Measurements from ENCODE around the gene SEC14L5.

The SEC14L5 gene

GRCh38 chr16:5016967-5017677, 59.0 kb downstream of the SEC14L5 start:
- H3K27ac ChIP-seq (ENCODE audit: low read depth, low read length): no peak overlapping the region
- H3K4me1 ChIP-seq (ENCODE audit: control insufficient read depth, insufficient read depth, low read length): no peaks in the 10 kb centered on the region
- H3K4me3 ChIP-seq (ENCODE audit: low read length): no peak overlapping the region
- no peak overlapping the region for H3K9ac ChIP-seq (ENCODE audit: low read length)
- no peaks in the 10 kb centered on the region for H3K36me3 ChIP-seq (ENCODE audit: control insufficient read depth, insufficient read depth, low read length)
- no peaks in the 10 kb centered on the region for H3K27me3 ChIP-seq (ENCODE audit: control insufficient read depth, insufficient read depth, low read length)

- Histone ChIP-seq H3K9ac (ENCODE audit: low read length) (no peak overlapping the region), H3K27ac (ENCODE audit: low read depth, low read length) (no peak overlapping the region)
These were observed 59.5 kb downstream of the SEC14L5 start for GRCh38 chr16:5017678-5017969.

GRCh38 chr16:5018793-5019192, 60.7 kb downstream of the SEC14L5 start:
- no peak overlapping the region for H3K9ac ChIP-seq (ENCODE audit: low read length)
- no peaks in the 10 kb centered on the region for H3K36me3 ChIP-seq (ENCODE audit: control insufficient read depth, insufficient read depth, low read length)
- H3K27me3 ChIP-seq (ENCODE audit: control insufficient read depth, insufficient read depth, low read length): no peaks in the 10 kb centered on the region
- H3K4me1 ChIP-seq (ENCODE audit: control insufficient read depth, insufficient read depth, low read length): no peaks in the 10 kb centered on the region
- no peak overlapping the region for H3K4me3 ChIP-seq (ENCODE audit: low read length)
- H3K27ac ChIP-seq (ENCODE audit: low read depth, low read length): no peak overlapping the region

More at GRCh38 chr16:5017678-5017969, 59.5 kb downstream of the SEC14L5 start:
- no peaks in the 10 kb centered on the region for H3K27me3 ChIP-seq (ENCODE audit: control insufficient read depth, insufficient read depth, low read length)
- no peak overlapping the region for H3K4me3 ChIP-seq (ENCODE audit: low read length)
- no peaks in the 10 kb centered on the region for H3K36me3 ChIP-seq (ENCODE audit: control insufficient read depth, insufficient read depth, low read length)
- H3K4me1 ChIP-seq (ENCODE audit: control insufficient read depth, insufficient read depth, low read length): no peaks in the 10 kb centered on the region

- no peak overlapping the region for H3K27ac ChIP-seq (ENCODE audit: low read depth, low read length)
- no peaks in the 10 kb centered on the region for H3K4me1 ChIP-seq (ENCODE audit: control insufficient read depth, insufficient read depth, low read length)
- no peaks in the 10 kb centered on the region for H3K36me3 ChIP-seq (ENCODE audit: control insufficient read depth, insufficient read depth, low read length)
- no peak overlapping the region for H3K9ac ChIP-seq (ENCODE audit: low read length)
- no peak overlapping the region for H3K4me3 ChIP-seq (ENCODE audit: low read length)
- H3K27me3 ChIP-seq (ENCODE audit: control insufficient read depth, insufficient read depth, low read length): no peaks in the 10 kb centered on the region
These were observed 61.6 kb downstream of the SEC14L5 start for GRCh38 chr16:5019775-5020174.

GRCh38 chr16:5020551-5020950, 62.4 kb downstream of the SEC14L5 start:
- Histone ChIP-seq H3K27me3 (ENCODE audit: control insufficient read depth, insufficient read depth, low read length) (no peaks in the 10 kb centered on the region), H3K27ac (ENCODE audit: low read depth, low read length) (no peak overlapping the region), H3K36me3 (ENCODE audit: control insufficient read depth, insufficient read depth, low read length) (no peaks in the 10 kb centered on the region), H3K4me1 (ENCODE audit: control insufficient read depth, insufficient read depth, low read length) (no peaks in the 10 kb centered on the region), H3K9ac (ENCODE audit: low read length) (no peak overlapping the region), H3K4me3 (ENCODE audit: low read length) (no peak overlapping the region)

- Histone ChIP-seq H3K9ac (ENCODE audit: low read length) (no peak overlapping the region), H3K4me3 (ENCODE audit: low read length) (no peak overlapping the region), H3K36me3 (ENCODE audit: control insufficient read depth, insufficient read depth, low read length) (no peaks in the 10 kb centered on the region), H3K27ac (ENCODE audit: low read depth, low read length) (no peak overlapping the region), H3K27me3 (ENCODE audit: control insufficient read depth, insufficient read depth, low read length) (no peaks in the 10 kb centered on the region), H3K4me1 (ENCODE audit: control insufficient read depth, insufficient read depth, low read length) (no peaks in the 10 kb centered on the region)
These were observed 64.4 kb downstream of the SEC14L5 start for GRCh38 chr16:5022521-5022920.

- Histone ChIP-seq H3K27ac (ENCODE audit: low read depth, low read length) (no peak overlapping the region), H3K9ac (ENCODE audit: low read length) (no peak overlapping the region)
These were observed 66.5 kb downstream of the SEC14L5 start for GRCh38 chr16:5024632-5025031.

GRCh38 chr16:5025171-5025632, 67.1 kb downstream of the SEC14L5 start:
- no peak overlapping the region for H3K4me3 ChIP-seq (ENCODE audit: low read length)
- H3K27me3 ChIP-seq (ENCODE audit: control insufficient read depth, insufficient read depth, low read length): no peaks in the 10 kb centered on the region
- no peak overlapping the region for H3K9ac ChIP-seq (ENCODE audit: low read length)
- H3K4me1 ChIP-seq (ENCODE audit: control insufficient read depth, insufficient read depth, low read length): no peaks in the 10 kb centered on the region
- no peak overlapping the region for H3K27ac ChIP-seq (ENCODE audit: low read depth, low read length)
- no peaks in the 10 kb centered on the region for H3K36me3 ChIP-seq (ENCODE audit: control insufficient read depth, insufficient read depth, low read length)

More at GRCh38 chr16:5024632-5025031, 66.5 kb downstream of the SEC14L5 start:
- no peaks in the 10 kb centered on the region for H3K27me3 ChIP-seq (ENCODE audit: control insufficient read depth, insufficient read depth, low read length)
- no peak overlapping the region for H3K4me3 ChIP-seq (ENCODE audit: low read length)
- H3K36me3 ChIP-seq (ENCODE audit: control insufficient read depth, insufficient read depth, low read length): no peaks in the 10 kb centered on the region
- no peaks in the 10 kb centered on the region for H3K4me1 ChIP-seq (ENCODE audit: control insufficient read depth, insufficient read depth, low read length)

- no peak overlapping the region for H3K27ac ChIP-seq (ENCODE audit: low read depth, low read length)
- no peaks in the 10 kb centered on the region for H3K4me1 ChIP-seq (ENCODE audit: control insufficient read depth, insufficient read depth, low read length)
- H3K27me3 ChIP-seq (ENCODE audit: control insufficient read depth, insufficient read depth, low read length): no peaks in the 10 kb centered on the region
- H3K4me3 ChIP-seq (ENCODE audit: low read length): no peak overlapping the region
- no peaks in the 10 kb centered on the region for H3K36me3 ChIP-seq (ENCODE audit: control insufficient read depth, insufficient read depth, low read length)
- H3K9ac ChIP-seq (ENCODE audit: low read length): no peak overlapping the region
These were observed 68.5 kb downstream of the SEC14L5 start for GRCh38 chr16:5026664-5027063.

- no peak overlapping the region for H3K27ac ChIP-seq (ENCODE audit: low read depth, low read length)
- H3K27me3 ChIP-seq (ENCODE audit: control insufficient read depth, insufficient read depth, low read length): no peaks in the 10 kb centered on the region
- H3K4me3 ChIP-seq (ENCODE audit: low read length): no peak overlapping the region
- no peak overlapping the region for H3K9ac ChIP-seq (ENCODE audit: low read length)
- no peaks in the 10 kb centered on the region for H3K36me3 ChIP-seq (ENCODE audit: control insufficient read depth, insufficient read depth, low read length)
- H3K4me1 ChIP-seq (ENCODE audit: control insufficient read depth, insufficient read depth, low read length): no peaks in the 10 kb centered on the region
These were observed 69.0 kb downstream of the SEC14L5 start for GRCh38 chr16:5027086-5027485.

- no peaks in the 10 kb centered on the region for H3K36me3 ChIP-seq (ENCODE audit: control insufficient read depth, insufficient read depth, low read length)
- H3K4me3 ChIP-seq (ENCODE audit: low read length): no peak overlapping the region
- no peak overlapping the region for H3K9ac ChIP-seq (ENCODE audit: low read length)
- peaks cover under 1% of the 10 kb centered on the region for H3K4me1 ChIP-seq (ENCODE audit: control insufficient read depth, insufficient read depth, low read length)
- H3K27ac ChIP-seq (ENCODE audit: low read depth, low read length): no peak overlapping the region
- H3K27me3 ChIP-seq (ENCODE audit: control insufficient read depth, insufficient read depth, low read length): no peaks in the 10 kb centered on the region
These were observed 69.6 kb downstream of the SEC14L5 start for GRCh38 chr16:5027575-5028235.

- H3K27me3 ChIP-seq (ENCODE audit: control insufficient read depth, insufficient read depth, low read length): no peaks in the 10 kb centered on the region
- no peak overlapping the region for H3K4me3 ChIP-seq (ENCODE audit: low read length)
- no peak overlapping the region for H3K27ac ChIP-seq (ENCODE audit: low read depth, low read length)
- peaks cover 6% of the 10 kb centered on the region for H3K4me1 ChIP-seq (ENCODE audit: control insufficient read depth, insufficient read depth, low read length)
- no peaks in the 10 kb centered on the region for H3K36me3 ChIP-seq (ENCODE audit: control insufficient read depth, insufficient read depth, low read length)
- no peak overlapping the region for H3K9ac ChIP-seq (ENCODE audit: low read length)
These were observed 70.9 kb downstream of the SEC14L5 start for GRCh38 chr16:5028950-5029475.
